ENCODE results near the gene MTHFD1L.

- TF ChIP-seq POLR2A (IDR thresholded peaks at IDR 0.05), result no peak
- no peak for TF ChIP-seq EP300 (IDR thresholded peaks at IDR 0.05)
- TF ChIP-seq, protein P1, sequence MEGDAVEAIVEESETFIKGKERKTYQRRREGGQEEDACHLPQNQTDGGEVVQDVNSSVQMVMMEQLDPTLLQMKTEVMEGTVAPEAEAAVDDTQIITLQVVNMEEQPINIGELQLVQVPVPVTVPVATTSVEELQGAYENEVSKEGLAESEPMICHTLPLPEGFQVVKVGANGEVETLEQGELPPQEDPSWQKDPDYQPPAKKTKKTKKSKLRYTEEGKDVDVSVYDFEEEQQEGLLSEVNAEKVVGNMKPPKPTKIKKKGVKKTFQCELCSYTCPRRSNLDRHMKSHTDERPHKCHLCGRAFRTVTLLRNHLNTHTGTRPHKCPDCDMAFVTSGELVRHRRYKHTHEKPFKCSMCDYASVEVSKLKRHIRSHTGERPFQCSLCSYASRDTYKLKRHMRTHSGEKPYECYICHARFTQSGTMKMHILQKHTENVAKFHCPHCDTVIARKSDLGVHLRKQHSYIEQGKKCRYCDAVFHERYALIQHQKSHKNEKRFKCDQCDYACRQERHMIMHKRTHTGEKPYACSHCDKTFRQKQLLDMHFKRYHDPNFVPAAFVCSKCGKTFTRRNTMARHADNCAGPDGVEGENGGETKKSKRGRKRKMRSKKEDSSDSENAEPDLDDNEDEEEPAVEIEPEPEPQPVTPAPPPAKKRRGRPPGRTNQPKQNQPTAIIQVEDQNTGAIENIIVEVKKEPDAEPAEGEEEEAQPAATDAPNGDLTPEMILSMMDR (IDR thresholded peaks at IDR 0.05), result no peak
- TF ChIP-seq POLR2AphosphoS5 (IDR thresholded peaks at IDR 0.05), result no peak
Measured at GRCh38 chr6:150886155-150886554, 20.7 kb downstream of the MTHFD1L start.
